ENCODE results near the gene TK1. TPM values are rescaled to one million over a fixed set of nuclear protein-coding genes. Genes with fewer than 3 reads are reported as not detected.

Gene TK1
- total RNA-seq, 1 experiment from 2014 or later, result 89.7 TPM

DNA sequence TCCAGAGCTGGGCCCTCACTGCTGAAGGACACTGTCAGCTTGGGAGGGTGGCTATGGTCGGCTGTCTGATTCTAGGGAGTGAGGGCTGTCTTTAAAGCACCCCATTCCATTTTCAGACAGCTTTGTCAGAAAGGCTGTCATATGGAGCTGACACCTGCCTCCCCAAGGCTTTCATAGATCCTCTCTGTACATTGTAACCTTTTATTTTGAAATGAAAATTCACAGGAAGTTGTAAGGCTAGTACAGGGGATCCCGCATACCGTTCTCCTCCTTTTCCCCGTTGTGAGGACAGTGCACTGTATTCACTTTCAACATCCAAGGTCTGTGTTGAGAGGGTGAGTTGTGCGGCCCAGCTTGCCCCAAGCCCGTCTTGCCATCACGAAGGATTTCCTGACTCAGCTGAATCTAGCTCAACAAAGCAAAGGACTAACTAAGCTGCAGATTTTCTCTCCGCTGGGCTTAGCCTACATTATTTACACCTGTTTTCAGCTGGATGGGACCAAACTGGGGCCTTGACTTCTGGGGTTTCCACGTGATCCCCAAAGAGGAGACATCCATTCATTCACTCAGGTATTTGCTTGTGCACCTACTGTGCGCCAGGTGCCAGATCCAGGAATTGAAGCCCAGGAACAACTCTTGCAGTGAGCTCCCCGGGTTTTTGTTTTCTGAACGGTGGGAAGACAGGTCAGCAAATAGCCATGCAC is 39.4 kb upstream of the TK1 start:
- Mint-ChIP-seq H3K9me3 (ENCODE audit: low read depth, unreplicated experiment) (no peaks in the 10 kb centered on the region), H3K4me1 (ENCODE audit: low read depth, unreplicated experiment) (peaks cover 8% of the 10 kb centered on the region), H3K36me3 (ENCODE audit: insufficient read depth, unreplicated experiment) (peaks cover 19% of the 10 kb centered on the region), H3K27me3 (ENCODE audit: unreplicated experiment) (peaks cover 13% of the 10 kb centered on the region), H3K27ac (ENCODE audit: unreplicated experiment) (no peak overlapping the region), H3K4me3 (ENCODE audit: low read depth, unreplicated experiment) (peak overlapping the region; percentile 32)
- intact Hi-C loops (cut with micrococcal nuclease; ENCODE audit: unreplicated experiment), result no loop called here
- CTCF ChIA-PET, result interaction anchor here (1.2 kb wide), 1 partner anchor 51 kb away, joined by 3 read pairs; no protein-coding TSS in a partner anchor
- TF ChIP-seq CTCF (IDR thresholded peaks at IDR 0.05; ENCODE audit: unreplicated experiment), result no peak
- DNase-seq, result no peak
- no TSS peak for BruUV-seq (replicated peaks)

DNA sequence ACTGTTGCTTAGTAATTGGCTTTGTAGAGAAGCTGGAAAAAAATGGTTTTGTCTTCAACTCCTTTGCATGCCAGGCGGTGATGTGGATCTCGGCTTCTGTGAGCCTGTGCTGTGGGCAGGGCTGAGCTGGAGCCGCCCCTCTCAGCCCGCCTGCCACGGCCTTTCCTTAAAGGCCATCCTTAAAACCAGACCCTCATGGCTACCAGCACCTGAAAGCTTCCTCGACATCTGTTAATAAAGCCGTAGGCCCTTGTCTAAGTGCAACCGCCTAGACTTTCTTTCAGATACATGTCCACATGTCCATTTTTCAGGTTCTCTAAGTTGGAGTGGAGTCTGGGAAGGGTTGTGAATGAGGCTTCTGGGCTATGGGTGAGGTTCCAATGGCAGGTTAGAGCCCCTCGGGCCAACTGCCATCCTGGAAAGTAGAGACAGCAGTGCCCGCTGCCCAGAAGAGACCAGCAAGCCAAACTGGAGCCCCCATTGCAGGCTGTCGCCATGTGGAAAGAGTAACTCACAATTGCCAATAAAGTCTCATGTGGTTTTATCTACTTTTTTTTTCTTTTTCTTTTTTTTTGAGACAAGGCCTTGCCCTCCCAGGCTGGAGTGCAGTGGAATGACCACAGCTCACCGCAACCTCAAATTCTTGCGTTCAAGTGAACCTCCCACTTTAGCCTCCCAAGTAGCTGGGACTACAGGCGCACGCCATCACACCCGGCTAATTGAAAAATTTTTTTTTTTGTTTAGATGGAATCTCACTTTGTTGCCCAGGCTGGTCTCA is 38.4 kb upstream of the TK1 start:
- Mint-ChIP-seq H3K27me3 (ENCODE audit: unreplicated experiment) (peaks cover 3% of the 10 kb centered on the region), H3K4me3 (ENCODE audit: low read depth, unreplicated experiment) (no peak overlapping the region), H3K27ac (ENCODE audit: unreplicated experiment) (no peak overlapping the region), H3K9me3 (ENCODE audit: low read depth, unreplicated experiment) (no peaks in the 10 kb centered on the region), H3K36me3 (ENCODE audit: insufficient read depth, unreplicated experiment) (peaks cover 19% of the 10 kb centered on the region), H3K4me1 (ENCODE audit: low read depth, unreplicated experiment) (no peaks in the 10 kb centered on the region)
- no TSS peak for BruUV-seq (replicated peaks)
- no peak for TF ChIP-seq CTCF (IDR thresholded peaks at IDR 0.05; ENCODE audit: unreplicated experiment)
- intact Hi-C loops (cut with micrococcal nuclease; ENCODE audit: unreplicated experiment), result no loop called here
- CTCF ChIA-PET, result interaction anchor here (0.6 kb wide), 1 partner anchor 74 kb away, joined by 5 read pairs; no protein-coding TSS in a partner anchor
- DNase-seq, result no peak

GRCh38 chr17:78224231-78225087 is 37.6 kb upstream of the TK1 start:
- intact Hi-C loops (cut with micrococcal nuclease; ENCODE audit: unreplicated experiment), result no loop called here
- Mint-ChIP-seq H3K27ac (ENCODE audit: unreplicated experiment) (no peak overlapping the region), H3K4me1 (ENCODE audit: low read depth, unreplicated experiment) (no peaks in the 10 kb centered on the region), H3K36me3 (ENCODE audit: insufficient read depth, unreplicated experiment) (peaks cover 24% of the 10 kb centered on the region), H3K9me3 (ENCODE audit: low read depth, unreplicated experiment) (no peaks in the 10 kb centered on the region), H3K27me3 (ENCODE audit: unreplicated experiment) (no peaks in the 10 kb centered on the region), H3K4me3 (ENCODE audit: low read depth, unreplicated experiment) (no peak overlapping the region)
- CTCF ChIA-PET, result interaction anchor here (0.6 kb wide), 1 partner anchor 73 kb away, joined by 5 read pairs; no protein-coding TSS in a partner anchor
- no peak for TF ChIP-seq CTCF (IDR thresholded peaks at IDR 0.05; ENCODE audit: unreplicated experiment)
- DNase-seq, result no peak
- BruUV-seq (replicated peaks), result no TSS peak

- H3K4me3 Mint-ChIP-seq (ENCODE audit: low read depth, unreplicated experiment), result no peak overlapping the region
- no peak for DNase-seq
- no peaks in the 10 kb centered on the region for H3K4me1 Mint-ChIP-seq (ENCODE audit: low read depth, unreplicated experiment)
- no peaks in the 10 kb centered on the region for H3K27me3 Mint-ChIP-seq (ENCODE audit: unreplicated experiment)
- no peak for TF ChIP-seq CTCF (IDR thresholded peaks at IDR 0.05; ENCODE audit: unreplicated experiment)
- no peak overlapping the region for H3K27ac Mint-ChIP-seq (ENCODE audit: unreplicated experiment)
- H3K9me3 Mint-ChIP-seq (ENCODE audit: low read depth, unreplicated experiment), result no peaks in the 10 kb centered on the region
- intact Hi-C loops (cut with micrococcal nuclease; ENCODE audit: unreplicated experiment), result no loop called here
- H3K36me3 Mint-ChIP-seq (ENCODE audit: insufficient read depth, unreplicated experiment), result peaks cover 31% of the 10 kb centered on the region
- CTCF ChIA-PET, result no interaction called here
- TSS peak; percentile 89 for BruUV-seq (replicated peaks)
These were observed 36.9 kb upstream of the TK1 start for GRCh38 chr17:78223765-78224164.
